Measurements from ENCODE around the gene TUT7.
"Not testable (repeated sequence)": the region's sequence is repeated elsewhere in the genome, so short reads cannot be mapped to it uniquely, and the experiment has no call there.

The TUT7 gene

GRCh38 chr9:86350006-86350760 lies 4.0 kb downstream of the TUT7 start:
- DNase-seq: no peak

GRCh38 chr9:86349271-86349670 lies 4.9 kb downstream of the TUT7 start:
- no peak for DNase-seq

GRCh38 chr9:86347991-86348390 lies 6.2 kb downstream of the TUT7 start:
- no peak for DNase-seq

DNA sequence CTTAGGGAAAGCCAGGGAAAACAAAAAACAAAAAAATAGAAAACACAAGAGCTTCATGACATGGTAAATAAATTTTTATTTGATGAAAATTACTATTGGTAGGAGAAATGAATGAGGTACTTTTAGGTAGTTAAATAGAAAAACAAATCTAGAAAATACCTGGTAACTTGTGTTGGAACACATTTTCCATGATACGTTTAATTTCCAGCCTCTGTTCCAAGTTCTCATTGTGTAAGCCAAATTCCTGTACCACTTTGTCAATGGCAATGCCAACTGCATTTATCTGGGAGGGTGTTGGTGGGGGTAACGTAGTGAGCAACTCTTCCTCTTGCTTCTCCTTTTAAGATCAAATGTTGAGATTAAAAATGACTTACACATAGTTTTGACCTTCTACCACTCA lies 9.4 kb downstream of the TUT7 start:
- DNase-seq: no peak

DNA sequence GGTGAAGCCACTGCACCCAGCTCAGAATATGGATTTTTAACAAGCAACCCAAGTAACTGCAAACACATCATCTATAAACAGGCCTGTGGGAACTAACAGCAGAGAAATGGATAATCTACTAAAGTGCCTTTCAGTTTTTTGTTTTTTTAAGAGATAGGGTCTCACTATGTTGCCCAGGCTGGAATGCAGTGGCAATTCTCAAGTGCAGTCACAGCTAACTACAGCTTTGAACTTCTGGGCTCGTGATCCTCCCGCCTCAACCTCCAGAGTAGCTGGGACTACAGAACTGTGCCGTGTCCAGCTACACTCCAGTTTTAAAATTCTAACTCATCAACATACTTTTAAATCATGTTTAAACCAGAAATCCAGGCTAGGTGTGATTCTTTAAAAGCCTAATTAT lies 11.9 kb downstream of the TUT7 start:
- DNase-seq: no peak

GRCh38 chr9:86341007-86341491 lies 13.2 kb downstream of the TUT7 start:
- no peak for DNase-seq

- DNase-seq: no peak
Measured at GRCh38 chr9:86340356-86341006, 13.7 kb downstream of the TUT7 start.

DNA sequence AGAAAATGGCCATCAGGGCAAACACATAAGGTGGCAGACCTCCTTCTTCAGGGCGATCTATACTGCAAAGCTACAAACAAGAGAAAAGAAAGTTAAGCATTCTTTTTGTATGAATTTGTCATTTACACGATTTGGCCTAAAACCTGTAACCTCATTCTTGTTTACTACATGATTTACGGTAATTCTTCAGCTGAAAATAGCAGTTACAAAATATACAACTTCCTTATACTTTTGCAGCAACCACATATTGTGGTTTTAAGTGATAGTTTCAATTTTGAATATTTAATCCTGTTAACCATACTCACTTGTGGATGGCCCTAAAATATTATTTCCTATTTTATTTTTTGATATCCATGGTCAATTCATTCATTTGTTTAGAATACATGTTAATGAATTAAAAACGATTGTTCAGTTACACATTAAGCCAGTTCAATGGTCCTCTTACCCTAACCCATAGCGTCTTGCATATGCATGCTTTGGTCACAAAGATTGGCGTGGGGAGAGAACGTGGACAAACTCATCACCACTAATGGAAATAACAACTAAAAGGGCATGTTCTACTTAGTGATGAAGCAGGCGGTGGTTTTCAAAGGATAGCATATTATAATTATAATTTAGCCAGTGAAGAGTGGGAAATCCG lies 16.6 kb downstream of the TUT7 start:
- DNase-seq: no peak

GRCh38 chr9:86336058-86336457 lies 18.2 kb downstream of the TUT7 start:
- DNase-seq: no peak

GRCh38 chr9:86333651-86334050 lies 20.6 kb downstream of the TUT7 start:
- DNase-seq: no peak

DNA sequence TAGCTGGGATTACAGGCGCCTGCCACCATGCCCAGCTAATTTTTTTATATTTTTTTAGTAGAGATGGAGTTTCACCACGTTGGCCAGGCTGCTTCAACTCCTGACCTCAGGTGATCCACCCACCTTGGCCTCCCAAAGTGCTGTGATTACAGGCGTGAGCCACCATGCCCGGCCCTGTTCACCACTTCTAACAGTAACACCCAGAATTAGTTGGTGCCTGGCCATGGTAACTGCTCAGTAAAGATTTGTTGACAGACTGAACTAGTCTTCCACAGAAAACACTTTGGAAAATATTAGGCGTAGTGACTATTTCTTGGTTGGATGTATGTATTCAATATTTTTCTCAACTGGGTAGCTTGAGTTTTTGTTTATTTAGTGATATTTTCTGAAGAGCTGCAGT lies 24.0 kb downstream of the TUT7 start:
- no peak for DNase-seq

DNA sequence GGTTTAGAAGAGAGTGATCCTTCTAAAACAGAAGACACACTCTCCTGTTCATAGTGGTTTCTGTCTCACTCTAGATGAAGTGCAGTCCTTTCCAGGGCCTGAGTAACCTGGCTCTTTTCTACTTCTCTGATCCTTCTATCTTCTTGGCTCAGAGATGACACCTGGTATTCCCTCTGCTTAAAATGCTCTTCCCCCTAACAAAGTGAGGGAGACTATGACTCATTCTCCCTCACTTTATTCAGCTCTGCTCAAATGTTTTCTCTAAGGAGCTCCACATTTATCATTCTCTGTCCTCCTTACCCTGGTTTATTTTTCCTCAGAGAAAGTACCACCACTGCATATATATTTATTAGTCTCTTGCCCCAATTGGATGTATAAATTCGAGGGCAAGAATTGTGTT lies 24.6 kb downstream of the TUT7 start:
- DNase-seq: no peak

GRCh38 chr9:86328156-86328555 lies 26.1 kb downstream of the TUT7 start:
- DNase-seq: no peak

DNA sequence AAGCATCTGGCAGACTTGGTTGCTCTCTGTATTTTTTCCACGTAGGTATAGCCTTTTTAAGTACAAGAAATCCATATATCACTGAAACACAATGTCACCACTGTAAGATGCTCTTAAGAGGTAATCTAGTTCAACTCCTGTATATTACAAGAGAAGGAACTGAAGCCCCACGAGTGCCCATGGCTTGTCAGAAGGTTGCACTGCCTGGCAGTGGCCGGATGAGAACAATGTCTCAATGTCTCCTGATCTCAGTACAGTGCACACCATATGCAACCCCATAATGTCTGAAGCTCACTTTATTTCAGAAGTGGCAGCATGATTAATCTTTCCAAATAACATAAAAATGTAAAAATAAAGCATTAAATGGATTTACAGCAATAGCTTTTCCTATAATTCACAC lies 27.7 kb downstream of the TUT7 start:
- DNase-seq: peak; percentile 16

GRCh38 chr9:86324901-86325300 lies 29.3 kb downstream of the TUT7 start:
- DNase-seq: no peak

DNA sequence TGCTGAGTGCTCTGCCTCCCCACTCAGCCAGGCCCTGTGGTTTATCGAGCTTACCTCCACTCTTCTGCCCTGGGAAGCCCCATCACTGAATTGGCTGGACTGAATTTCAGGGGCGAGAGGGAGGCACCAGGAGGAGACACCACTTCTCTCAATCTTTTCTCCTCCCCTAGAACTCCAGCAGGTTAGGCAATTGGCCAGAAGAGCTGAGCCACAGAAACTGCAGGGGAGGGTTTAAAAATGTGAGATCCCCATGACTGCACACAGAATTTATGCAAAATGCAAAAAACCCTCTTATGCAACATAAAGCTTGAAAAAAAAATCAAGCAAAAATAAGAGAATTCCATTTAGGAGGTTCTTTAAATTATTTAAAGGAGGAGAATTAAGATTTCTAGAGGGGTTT lies 29.9 kb downstream of the TUT7 start:
- no peak for DNase-seq

DNA sequence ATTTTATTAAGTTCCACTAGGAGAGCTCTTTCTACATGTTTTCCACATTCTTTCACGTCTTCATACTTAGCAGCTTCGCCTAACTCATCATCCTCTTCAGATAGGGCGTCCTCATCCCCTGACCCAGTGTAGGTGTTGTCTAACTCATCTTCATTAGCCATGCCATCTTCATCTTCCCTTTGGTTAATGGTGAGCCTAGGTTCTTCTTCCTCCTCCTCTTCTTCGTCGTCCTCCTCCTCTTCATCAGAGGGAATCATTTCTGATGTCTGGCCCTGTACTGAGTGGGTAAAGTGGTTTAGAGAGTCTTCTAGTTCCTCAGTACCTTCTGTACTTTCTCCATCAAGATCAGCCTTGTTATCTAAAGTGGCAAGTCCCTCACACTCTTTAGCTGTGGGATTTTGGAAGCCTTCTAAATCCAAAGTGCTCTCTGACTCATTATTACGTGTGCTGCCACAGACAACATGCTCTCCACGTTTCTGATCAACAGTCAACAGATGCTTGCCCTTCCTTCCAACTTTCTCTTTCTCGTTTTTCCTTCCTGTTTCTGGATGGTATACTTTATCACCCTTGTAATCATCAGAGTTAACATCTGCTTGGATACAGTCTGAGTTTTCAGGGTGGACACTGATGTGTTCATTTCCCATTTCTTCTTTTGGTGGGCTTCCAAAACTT lies 31.1 kb downstream of the TUT7 start:
- no peak for DNase-seq

DNA sequence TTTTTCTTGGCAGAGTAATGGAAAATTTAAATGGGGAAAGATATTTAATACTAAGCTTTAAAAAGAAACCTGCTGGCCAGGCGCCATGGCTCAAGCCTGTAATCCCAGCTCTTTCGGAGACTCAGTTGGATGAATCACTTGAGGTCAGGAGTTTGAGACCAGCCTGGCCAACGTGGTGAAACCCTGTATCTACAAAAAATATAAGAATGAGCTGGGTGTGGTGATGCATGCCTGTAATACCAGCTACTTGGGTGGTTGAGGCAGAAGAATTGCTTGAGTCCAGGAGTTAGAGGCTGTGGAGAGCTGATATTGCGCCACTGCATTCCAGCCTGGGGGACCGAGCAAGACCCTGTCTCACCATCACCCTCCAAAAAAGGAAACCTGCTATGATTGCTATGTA lies 32.8 kb downstream of the TUT7 start:
- DNase-seq: no peak

DNA sequence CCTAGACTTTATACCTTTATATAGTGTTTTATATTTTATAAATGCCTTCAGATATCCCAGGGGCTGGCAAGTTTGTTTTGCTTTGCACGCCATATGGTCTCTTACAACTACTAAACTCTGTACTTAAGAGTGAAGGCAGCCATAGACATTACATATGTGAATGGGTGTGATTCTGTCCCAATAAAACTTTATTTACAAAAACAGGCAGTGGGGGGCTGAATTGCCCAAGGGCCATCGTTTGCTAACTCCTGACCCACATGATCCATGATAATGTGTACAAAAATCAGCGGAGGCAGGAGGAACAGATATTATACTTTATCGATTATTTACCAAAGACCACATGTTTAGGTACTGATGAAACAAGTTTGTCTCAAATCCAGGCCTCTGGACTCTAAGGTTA lies 36.0 kb downstream of the TUT7 start:
- DNase-seq: no peak

- no peak for DNase-seq
Measured at GRCh38 chr9:86315078-86315477, 39.1 kb downstream of the TUT7 start.

- DNase-seq: not testable (repeated sequence)
Measured at GRCh38 chr9:86312959-86313358, 41.3 kb downstream of the TUT7 start.

DNA sequence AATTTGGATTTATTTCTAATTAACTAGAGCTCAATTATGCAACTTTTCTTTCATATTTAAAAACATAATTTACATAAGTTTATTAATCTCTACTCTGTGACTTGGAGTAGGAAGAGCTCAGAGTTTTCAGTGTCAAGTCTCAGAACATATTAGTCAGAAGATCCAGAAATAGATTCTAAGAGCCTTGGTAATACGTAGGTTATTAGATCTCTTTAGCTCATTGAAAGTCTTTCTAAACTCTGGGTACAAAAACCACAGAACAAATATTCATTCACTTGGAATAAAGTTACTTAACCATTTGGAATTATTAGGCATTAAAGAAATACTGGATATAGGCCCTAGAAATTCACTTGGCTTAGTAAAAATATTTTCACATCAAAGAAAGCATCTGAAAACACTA lies 45.5 kb downstream of the TUT7 start:
- no peak for DNase-seq

GRCh38 chr9:86304236-86304730 lies 49.9 kb downstream of the TUT7 start:
- DNase-seq: no peak
